Stimulated activated CD4-positive, alpha-beta T cell treated with anti-CD3 and anti-CD28 coated beads, Interleukin-15, amount 100 ng/mL, for 48 hours (primary cell): Measurements from ENCODE around the gene LOXL4.

Experiments
- DNase-seq, 2 donors: peaks; one replicate each; pipeline ENCODE4 v3.0.0-alpha.2; 2020; ENCODE audit warnings: low read depth in 2 of 2

Gene LOXL4

DNA sequence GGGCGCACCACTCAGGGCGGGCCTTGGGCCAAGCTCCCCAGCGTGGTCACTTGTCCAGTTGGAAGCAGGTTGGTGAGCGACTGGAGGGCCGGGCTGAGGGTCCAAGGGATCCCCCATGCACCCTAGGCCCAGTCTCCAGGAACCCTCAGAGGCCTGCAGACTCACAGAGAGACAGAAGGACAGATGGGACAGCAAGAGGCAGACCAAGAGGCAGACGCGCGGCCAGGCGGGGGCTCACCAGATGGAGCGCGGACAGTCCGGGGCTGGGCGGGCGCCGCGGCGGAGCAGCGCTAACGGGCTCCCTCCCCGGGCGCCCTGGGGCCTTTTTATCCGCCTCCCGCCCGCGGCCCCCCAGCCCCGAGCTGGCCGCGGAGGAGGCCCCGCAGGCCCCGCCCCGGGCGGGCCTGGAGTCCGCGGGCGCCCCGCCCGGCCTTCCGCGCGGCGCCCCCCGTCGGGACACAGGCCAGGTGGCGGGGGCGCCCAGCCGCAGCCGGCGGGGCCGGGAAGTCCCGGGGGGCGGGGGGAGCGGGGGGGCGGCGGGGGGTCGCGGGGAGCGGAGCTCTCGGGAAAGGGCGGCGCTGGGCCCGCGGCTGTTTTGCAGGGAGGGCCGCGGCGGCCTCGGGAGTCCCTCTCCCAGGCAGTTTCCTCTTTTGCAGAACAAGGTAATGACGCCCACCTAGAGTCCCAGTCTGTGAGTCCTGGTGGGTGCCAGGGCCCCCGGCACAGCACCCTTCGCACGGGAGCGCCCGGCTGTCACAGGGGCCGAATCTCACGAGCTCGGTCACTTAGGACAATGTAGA lies at the start of gene LOXL4:
Gene LOXL4 (minus strand): TSS at position 301 of the 800 bp plus-strand sequence. CDS start 5,175 bp downstream, outside the sequence.
- no peak for DNase-seq

DNA sequence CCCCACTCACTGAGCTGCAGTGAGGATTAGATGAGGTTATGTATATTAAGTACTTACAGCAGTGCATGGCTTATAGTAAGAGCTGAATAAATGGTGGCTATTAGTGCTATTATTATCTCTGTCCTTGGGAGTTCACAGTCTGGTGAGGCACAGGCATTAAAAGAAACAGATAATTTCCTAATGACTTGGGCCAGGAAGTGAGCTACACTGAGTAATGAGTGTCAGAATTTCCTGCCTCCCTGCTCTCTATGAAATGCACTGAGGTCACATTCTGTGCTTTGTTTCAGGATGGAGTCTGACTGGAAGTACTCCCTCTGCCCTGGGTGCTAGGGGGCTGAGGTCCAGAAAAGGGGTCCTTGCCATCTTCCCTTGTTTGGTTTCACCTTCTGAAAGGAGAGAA lies 48.7 kb upstream of the LOXL4 start:
- DNase-seq = no peak

DNA sequence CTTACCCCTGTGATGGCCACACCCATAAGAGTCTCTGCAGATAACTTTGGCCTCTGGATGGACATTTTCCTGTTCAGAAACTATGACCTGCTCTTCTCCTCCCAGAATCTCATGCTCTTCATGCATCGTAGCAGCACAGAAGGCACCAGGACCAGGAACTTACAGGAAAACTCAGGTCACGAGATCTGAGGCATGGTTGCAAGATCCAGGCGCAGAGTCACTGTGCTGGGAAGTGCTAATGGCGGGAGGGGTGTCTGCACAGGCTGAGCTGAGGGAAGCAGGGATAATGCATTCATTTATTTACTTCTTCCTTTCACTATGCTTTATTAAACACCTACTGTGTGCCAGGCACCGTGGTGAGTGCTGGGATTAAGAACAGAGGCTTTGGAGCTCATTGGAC lies 48.2 kb upstream of the LOXL4 start:
- DNase-seq = no peak

DNA sequence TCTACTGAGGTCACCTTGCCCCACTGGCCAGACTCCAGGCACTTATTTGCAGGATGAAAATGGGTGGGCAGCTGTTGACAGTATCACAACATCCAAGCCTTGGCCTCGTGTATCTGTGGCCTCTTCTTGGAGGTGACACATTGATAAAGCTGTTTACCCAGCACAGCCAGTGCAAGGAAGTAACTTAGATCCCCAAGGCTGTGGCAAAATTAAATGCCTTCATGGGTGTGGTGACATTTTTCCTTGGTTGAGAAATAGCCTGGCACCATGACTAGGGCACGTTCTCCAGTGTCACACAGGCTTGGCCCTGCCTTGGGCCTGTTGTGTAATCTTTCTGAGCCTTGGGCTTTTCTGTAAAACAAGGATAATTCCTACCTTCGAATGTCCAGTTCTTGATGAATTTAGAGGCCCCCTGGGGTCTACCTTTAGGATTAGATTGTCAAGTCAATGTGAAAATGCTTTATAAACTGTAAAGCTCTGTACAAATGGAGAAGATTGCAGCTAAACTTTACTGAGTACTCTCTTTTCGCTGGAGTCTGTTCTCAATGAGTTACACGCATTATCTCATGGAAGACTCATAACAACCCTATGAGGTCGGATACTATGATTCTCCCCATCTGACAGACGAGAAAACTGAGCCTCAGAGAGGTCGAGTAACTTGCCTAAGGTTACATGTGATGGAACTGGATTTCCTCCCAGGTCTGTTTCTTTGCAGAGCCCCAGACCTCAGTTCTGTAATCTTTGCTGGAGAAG lies 46.7 kb upstream of the LOXL4 start:
- DNase-seq = no peak

GRCh38 chr10:98313598-98313997 lies 45.6 kb upstream of the LOXL4 start:
- DNase-seq = no peak

- DNase-seq = no peak
These were observed 44.8 kb upstream of the LOXL4 start for GRCh38 chr10:98312822-98313221.

DNA sequence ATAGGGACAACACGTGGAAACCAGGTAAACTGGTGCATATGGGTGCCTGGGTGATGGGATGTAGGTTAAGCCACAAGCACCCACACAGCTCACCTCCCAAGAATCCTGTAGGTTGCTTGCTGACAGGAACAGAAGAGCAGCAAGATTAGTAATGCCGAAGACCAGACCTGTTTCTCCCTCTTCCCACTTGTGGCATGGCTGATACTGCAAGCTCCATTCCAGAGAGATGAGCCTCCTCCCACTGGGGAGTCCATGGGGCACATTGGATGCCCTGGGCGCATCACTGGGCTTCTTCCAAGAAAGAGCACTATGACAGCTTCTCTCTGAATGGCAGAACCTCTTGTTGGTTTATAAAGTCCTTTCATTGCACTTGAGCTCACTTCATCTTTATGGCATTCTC lies 44.4 kb upstream of the LOXL4 start:
- DNase-seq = no peak

DNA sequence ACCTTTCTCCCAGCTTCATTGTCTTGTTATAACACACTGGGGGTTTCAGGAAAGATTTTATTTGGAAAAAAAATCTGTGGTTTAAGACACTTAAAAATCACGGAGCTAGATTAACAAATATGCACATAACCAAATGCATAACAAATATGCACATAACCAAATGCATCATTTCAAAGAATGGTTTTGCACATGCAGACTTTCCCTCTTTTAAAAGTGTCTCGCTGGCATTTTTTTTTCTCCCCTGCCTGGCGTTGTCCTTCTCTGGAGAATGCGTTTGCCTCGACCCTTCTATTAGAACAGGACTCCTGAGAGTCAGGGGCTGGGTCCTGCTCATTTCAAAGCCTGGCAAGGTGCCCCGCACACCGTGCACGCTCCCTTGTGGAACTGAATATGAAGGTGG lies 42.7 kb upstream of the LOXL4 start:
- DNase-seq = no peak

DNA sequence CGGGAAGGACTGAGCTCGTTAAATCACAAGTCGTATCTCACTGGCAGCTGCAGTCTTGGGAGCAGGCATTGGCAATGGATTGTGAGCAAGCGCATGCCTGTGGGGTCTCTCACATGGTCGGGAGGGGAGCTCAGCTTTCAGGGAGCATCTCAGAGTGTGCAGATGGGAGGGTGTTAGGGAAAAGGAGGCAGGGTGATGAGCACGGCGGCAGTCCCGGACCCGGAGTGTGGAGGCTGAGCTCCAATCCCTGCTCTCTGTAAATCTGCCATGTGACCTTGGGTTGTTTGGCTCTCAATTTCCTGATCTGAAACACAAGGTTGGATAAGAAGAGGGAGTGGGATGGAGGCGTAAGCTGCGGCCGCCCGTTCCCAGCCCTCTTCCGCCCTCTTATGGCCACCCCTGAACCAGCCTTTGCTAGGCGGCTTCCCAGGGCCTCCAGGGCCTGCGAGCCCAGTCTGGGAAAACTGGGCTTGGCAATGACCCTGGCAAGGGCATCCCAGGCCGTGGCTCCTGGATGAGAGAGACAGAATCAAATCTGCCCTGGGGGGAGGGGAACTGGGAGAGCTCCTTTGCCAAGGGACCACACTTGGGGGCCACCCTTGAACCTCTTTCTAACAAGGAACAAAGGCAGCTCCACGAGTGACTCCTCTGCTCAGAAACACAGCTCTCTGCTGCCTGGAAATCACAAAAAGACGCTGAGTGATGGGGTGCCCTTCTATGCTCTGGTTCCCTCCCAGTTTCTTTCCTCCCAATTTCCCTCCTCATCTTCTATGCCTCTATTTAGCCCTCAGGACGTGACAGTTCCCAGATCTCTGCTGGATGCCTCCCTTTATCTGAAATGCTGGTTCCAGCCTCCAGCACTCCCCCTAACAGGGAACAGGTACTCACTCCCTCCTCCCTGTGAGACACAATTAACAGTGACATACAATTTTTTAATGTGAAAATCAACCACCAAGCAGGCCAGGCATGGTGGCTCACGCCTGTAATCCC lies 41.7 kb upstream of the LOXL4 start:
- DNase-seq = no peak

DNA sequence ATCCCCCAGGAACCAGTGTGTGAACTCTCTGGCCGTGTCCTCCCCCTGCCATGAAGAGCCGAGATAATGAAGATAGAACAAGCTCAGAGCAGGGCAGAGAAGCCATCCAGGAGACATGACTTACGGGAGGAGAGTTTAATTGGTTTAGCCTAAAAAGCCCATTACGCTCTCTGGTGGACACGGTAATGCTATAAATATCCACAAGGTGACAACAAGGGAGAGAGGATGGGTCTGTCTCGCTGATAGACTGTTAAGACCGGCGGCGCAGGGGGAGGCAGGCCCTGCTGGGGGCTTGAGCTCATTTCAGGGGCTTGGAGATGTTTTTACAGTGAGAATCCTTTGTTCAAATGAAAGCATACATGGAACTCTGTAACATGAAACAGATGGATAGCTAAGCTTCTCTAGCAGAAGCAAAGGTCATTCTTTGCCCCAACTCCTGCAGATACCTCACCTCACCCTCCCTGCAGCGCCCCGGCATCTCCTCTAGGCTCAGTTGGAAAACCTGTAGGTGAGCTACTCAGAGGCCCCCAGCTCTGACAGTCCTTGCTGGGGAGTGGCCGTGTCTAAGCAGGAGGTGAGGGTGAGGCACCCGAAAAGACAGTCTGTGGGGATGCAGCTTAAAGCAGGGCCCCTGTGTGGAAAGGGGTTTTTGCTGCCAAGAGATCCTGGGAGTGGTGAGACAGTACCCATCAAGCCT lies 40.8 kb upstream of the LOXL4 start:
- DNase-seq = no peak

- no peak for DNase-seq
These were observed 40.0 kb upstream of the LOXL4 start for GRCh38 chr10:98307916-98308541.

DNA sequence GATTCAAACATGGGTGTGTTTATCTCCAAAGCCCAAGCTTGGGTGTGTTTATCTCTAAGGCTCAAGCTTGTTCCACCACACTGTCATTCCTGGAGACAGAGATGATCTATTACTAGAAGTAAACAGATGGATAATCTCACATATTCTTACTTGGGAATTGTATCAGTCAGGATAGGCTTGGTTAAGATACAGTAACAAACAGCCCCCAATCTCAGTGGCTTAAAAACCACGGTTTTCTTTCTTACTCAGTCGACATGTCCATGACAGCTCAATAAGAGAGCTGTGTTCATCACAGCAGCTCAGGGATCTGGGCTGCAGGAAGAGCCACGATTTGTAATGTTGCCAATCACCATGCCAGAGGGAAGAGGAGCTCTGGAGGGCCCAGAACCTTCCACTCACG lies 38.5 kb upstream of the LOXL4 start:
- no peak for DNase-seq

DNA sequence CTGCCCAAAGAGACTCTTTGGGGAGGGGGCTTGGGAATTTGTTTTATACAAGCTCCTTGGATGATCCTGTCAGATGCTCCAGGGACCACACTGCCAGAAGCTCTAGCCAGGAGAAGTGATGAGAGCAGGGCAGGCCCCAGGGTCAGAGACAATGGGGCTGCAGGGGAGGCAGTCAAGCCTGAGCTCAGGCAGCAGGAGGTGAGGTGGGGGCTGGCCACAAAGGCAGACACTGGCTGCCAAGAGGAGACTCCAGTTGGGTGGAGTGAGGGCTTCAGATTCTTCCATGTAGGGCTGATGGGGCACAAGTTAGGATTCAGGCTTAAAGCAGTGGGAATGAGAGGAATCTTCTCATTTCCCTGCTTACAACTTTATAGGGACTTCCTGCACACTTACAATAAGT lies 35.6 kb upstream of the LOXL4 start:
- DNase-seq = no peak

DNA sequence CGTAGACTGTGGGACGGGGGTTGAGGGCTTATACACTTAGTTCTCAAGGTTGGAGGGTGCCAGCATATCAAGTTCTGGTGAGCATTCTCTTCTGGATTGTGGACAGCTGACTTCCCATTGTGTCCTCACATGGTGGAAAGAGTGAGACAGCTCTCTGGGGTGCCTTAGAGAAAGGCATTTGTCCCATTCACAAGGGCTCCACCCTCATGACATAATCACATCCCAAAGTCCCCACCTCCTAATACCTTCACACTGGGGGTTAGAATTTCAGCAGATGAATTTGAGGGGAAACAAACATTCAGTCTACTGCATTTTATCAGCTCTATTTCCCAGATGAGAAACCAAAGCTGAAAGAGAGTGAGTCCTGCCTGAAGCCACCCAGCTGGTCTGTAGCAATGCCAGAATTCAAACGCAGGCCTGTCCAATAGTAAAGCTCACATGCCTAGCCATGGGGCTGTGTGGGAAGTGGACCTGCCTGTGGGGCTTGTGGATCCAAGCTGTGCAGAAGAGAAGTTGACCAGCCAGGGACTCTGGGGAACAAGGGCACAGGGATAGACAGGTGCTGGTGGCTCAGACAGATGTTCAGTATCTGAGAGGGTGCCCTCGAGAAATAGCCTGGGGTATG lies 34.9 kb upstream of the LOXL4 start:
- no peak for DNase-seq

DNA sequence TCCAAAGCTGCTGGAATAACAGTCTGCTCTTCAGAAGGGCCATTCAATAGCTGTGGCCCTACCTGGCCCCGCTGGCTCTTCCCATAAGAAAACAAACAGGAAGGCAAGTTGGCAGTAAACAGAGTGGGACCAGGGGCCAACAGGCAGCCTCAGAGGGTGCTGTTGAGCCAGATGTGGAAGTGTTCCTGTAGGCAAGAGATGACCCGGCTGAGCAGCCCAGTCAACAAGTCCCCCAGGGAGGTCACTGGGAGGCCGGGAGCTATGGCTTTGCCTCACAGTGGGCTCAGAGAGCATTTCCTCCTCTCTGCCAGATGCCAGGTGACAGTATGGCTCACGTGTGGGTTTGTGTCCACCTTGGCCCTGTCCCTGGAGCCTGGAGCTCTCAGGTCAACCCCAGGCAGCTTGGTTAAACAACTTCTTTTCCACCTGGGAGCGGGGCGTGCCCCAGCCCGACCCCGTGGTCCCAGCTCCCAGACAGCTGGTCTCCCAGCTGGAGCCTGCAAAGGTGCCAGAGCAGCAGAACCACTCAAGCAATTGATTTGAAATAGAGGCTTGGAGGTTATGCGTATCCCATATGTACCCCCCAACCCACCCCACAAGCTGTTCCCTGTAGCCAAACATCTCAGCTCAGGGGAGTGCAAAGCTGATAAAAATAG lies 33.8 kb upstream of the LOXL4 start:
- no peak for DNase-seq

- DNase-seq = no peak
These were observed 32.7 kb upstream of the LOXL4 start for GRCh38 chr10:98300526-98301229.

DNA sequence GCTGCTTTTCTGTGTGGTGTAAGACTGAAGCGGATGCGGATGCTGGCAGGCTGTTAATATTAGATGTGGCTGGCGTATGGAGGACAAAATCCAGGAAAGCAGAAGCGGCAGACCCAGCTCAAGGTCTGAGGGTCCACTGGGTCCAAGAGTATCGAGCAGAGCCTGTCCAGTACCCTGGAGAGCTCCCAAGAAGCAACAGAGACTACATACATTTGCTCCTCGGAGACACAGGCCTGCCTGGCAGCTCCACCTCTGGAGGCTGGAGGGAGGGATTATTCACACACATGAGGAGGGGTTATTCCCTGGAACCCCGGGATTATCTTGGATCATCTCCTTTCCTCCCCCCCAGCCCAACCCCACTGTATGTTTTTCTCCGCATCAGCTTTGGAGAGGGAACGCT lies 31.3 kb upstream of the LOXL4 start:
- DNase-seq = no peak

DNA sequence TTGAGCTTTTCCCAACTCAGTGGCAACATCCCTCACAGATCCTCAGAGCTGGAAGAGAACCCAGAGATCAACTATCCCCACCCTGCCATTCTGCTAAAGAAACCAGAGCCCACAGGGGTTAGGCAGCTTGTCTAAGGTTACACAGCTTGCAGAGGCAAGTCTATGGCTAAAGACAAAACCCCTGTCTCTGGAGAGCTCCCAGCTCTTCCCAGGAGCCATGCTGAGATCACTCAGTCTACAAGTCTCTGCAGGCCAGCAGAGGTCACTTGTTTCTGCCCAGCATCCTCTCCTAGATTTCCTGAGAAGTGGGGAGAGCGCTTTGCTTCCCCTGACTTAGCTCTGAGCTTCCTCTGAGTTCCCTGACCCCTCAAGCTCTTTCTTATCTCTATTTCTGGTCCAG lies 28.5 kb upstream of the LOXL4 start:
- DNase-seq = no peak

DNA sequence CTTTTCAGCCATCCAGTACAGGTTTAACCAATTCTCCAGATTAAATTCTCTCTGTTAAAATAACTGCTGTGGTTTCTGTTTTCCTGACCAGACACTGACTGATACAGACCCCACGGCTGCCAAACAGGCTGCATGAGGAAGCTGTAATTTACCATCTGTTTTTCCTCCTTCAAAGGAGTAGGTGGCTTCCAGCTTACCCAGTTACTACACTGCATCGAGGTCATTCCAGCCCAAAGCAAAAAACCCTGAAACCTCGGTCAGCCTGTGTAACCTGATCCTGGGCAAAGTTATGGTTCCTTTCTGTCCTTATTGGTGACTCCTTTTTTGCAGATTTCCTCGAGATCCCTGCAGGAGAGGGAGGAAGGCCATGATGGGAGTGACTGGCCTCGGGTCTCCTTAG lies 27.9 kb upstream of the LOXL4 start:
- DNase-seq = no peak
